Measurements from ENCODE around the gene PSMB7. TPM values are rescaled to one million over a fixed set of nuclear protein-coding genes. Genes with fewer than 3 reads are reported as not detected.

The PSMB7 gene
- total RNA-seq, 1 donor from 2014 or later: 173 TPM

- intact Hi-C loops (cut with micrococcal nuclease): loop anchor here (5.0 kb wide), 1 partner anchor 117 kb away; no protein-coding TSS in a partner anchor
- DNase-seq (no peak), ATAC-seq (peak; percentile 4)
Measured at GRCh38 chr9:124419832-124420489, 4.7 kb upstream of the PSMB7 start.

GRCh38 chr9:124415852-124416484 is 726 bp upstream of the PSMB7 start:
- ATAC-seq (no peak), DNase-seq (no peak)
- intact Hi-C loops (cut with micrococcal nuclease): no loop called here

GRCh38 chr9:124414612-124415011 is 630 bp downstream of the PSMB7 start:
- ATAC-seq: no peak
- no peak for DNase-seq

GRCh38 chr9:124412228-124412575 is 3.0 kb downstream of the PSMB7 start:
- no peak for DNase-seq
- no peak for ATAC-seq
- intact Hi-C loops (cut with micrococcal nuclease): no loop called here

More at GRCh38 chr9:124414612-124415011, 630 bp downstream of the PSMB7 start:
- intact Hi-C loops (cut with micrococcal nuclease): no loop called here

- intact Hi-C loops (cut with micrococcal nuclease): no loop called here
- ATAC-seq: no peak
Measured at GRCh38 chr9:124411514-124412227, 3.6 kb downstream of the PSMB7 start.

GRCh38 chr9:124410321-124410913 is 4.8 kb downstream of the PSMB7 start:
- no peak for ATAC-seq
- no peak for DNase-seq
- intact Hi-C loops (cut with micrococcal nuclease): no loop called here

More at GRCh38 chr9:124411514-124412227, 3.6 kb downstream of the PSMB7 start:
- no peak for DNase-seq

- intact Hi-C loops (cut with micrococcal nuclease): no loop called here
- DNase-seq: no peak
- no peak for ATAC-seq
Measured at GRCh38 chr9:124409410-124409809, 5.8 kb downstream of the PSMB7 start.

GRCh38 chr9:124403246-124403645 is 12.0 kb downstream of the PSMB7 start:
- intact Hi-C loops (cut with micrococcal nuclease): no loop called here
- ATAC-seq (no peak), DNase-seq (no peak)

GRCh38 chr9:124399968-124400940 is 15.0 kb downstream of the PSMB7 start:
- peak; percentile 19 for ATAC-seq
- intact Hi-C loops (cut with micrococcal nuclease): no loop called here
- no peak for DNase-seq

- DNase-seq (peak; percentile 60), ATAC-seq (peak; percentile 85)
- intact Hi-C loops (cut with micrococcal nuclease): no loop called here
Measured at GRCh38 chr9:124399323-124399967, 15.8 kb downstream of the PSMB7 start.

GRCh38 chr9:124398191-124398935 is 16.9 kb downstream of the PSMB7 start:
- intact Hi-C loops (cut with micrococcal nuclease): no loop called here

GRCh38 chr9:124395826-124396225 is 19.4 kb downstream of the PSMB7 start:
- no peak for DNase-seq
- no peak for ATAC-seq
- intact Hi-C loops (cut with micrococcal nuclease): no loop called here

More at GRCh38 chr9:124398191-124398935, 16.9 kb downstream of the PSMB7 start:
- no peak for ATAC-seq
- DNase-seq: no peak

GRCh38 chr9:124394596-124394995 is 20.6 kb downstream of the PSMB7 start:
- ATAC-seq (no peak), DNase-seq (no peak)
- intact Hi-C loops (cut with micrococcal nuclease): no loop called here

GRCh38 chr9:124394167-124394566 is 21.1 kb downstream of the PSMB7 start:
- ATAC-seq: no peak
- intact Hi-C loops (cut with micrococcal nuclease): no loop called here
- no peak for DNase-seq

- no peak for DNase-seq
- ATAC-seq: no peak
- intact Hi-C loops (cut with micrococcal nuclease): no loop called here
Measured at GRCh38 chr9:124392871-124393460, 22.3 kb downstream of the PSMB7 start.

GRCh38 chr9:124392254-124392870 is 22.9 kb downstream of the PSMB7 start:
- peak; percentile 53 for ATAC-seq
- DNase-seq: peak; percentile 47

More at GRCh38 chr9:124392254-124392870, 22.9 kb downstream of the PSMB7 start:
- intact Hi-C loops (cut with micrococcal nuclease): no loop called here
